SK-N-SH (cell line): Measurements from ENCODE around the gene ETS1.

Experiments
- CTCF ChIP-seq: fragments of 200-600 bp; sonication (generic); IDR thresholded peaks from 2 replicates; pipeline ENCODE4 v1.6.1; 2017; ENCODE audit warnings: antibody characterized with exemption, mild to moderate bottlenecking, moderate library complexity
- FOXM1 ChIP-seq: IDR thresholded peaks from 2 replicates; pipeline ENCODE4 v1.4.0; 2012; ENCODE audit warnings: low read depth, mild to moderate bottlenecking
- GATA2 ChIP-seq: sonication (generic); formaldehyde crosslinking; IDR thresholded peaks from 2 replicates; pipeline ENCODE4 v1.5.0; 2020; ENCODE audit warnings: mild to moderate bottlenecking, missing genetic modification reagents
- MXI1 ChIP-seq: IDR thresholded peaks from 2 replicates; pipeline ENCODE4 v1.6.1; 2012; ENCODE audit warnings: mild to moderate bottlenecking, low read depth, low read length, improper control_type of control experiment
- NRF1 ChIP-seq: IDR thresholded peaks from 2 replicates; pipeline ENCODE4 v1.6.1; 2012; ENCODE audit warnings: low read depth, mild to moderate bottlenecking, low read length
- POLR2AphosphoS5 ChIP-seq: IDR thresholded peaks from 2 replicates; pipeline ENCODE4 v1.6.1; 2012; ENCODE audit warnings: low read depth, low read length
- RXRA ChIP-seq: IDR thresholded peaks from 2 replicates; pipeline ENCODE4 v1.4.0; 2012; ENCODE audit warnings: low read depth, mild to moderate bottlenecking, borderline replicate concordance
- SIN3A ChIP-seq: IDR thresholded peaks from 2 replicates; pipeline ENCODE4 v1.6.1; 2012; ENCODE audit warnings: low read depth, mild to moderate bottlenecking, low read length, moderate library complexity, borderline replicate concordance
- SMC3 ChIP-seq: IDR thresholded peaks from 2 replicates; pipeline ENCODE4 v1.6.1; 2012; ENCODE audit warnings: low read depth, low read length, improper control_type of control experiment
- TEAD4 ChIP-seq: IDR thresholded peaks from 2 replicates; pipeline ENCODE4 v1.4.0; 2012; ENCODE audit warnings: mild to moderate bottlenecking, borderline replicate concordance; ENCODE audit not compliant: insufficient read depth
- USF2 ChIP-seq: fragments of 150-350 bp; IDR thresholded peaks from 2 replicates; pipeline ENCODE4 v1.6.1; 2017; ENCODE audit warnings: antibody characterized with exemption, low read length, low read depth, borderline replicate concordance
- YY1 ChIP-seq: IDR thresholded peaks from 2 replicates; pipeline ENCODE4 v1.4.0; 2012; ENCODE audit warnings: low read depth, mild to moderate bottlenecking
- ZBTB33 ChIP-seq: IDR thresholded peaks from 2 replicates; pipeline ENCODE4 v1.4.0; 2012; ENCODE audit warnings: low read depth, borderline replicate concordance
- TF ChIP-seq, protein P1 (sequence below): IDR thresholded peaks from 2 replicates; pipeline ENCODE4; 2012

GRCh38 chr11:128565881-128566280, 21.5 kb downstream of the ETS1 start:
- TF ChIP-seq CTCF (no peak), POLR2AphosphoS5 (no peak), USF2 (no peak), SMC3 (no peak), SIN3A (no peak), YY1 (no peak), RXRA (no peak), TEAD4 (no peak), FOXM1 (no peak), NRF1 (no peak), GATA2 (no peak), MXI1 (no peak), ZBTB33 (no peak)
- TF ChIP-seq, protein P1, sequence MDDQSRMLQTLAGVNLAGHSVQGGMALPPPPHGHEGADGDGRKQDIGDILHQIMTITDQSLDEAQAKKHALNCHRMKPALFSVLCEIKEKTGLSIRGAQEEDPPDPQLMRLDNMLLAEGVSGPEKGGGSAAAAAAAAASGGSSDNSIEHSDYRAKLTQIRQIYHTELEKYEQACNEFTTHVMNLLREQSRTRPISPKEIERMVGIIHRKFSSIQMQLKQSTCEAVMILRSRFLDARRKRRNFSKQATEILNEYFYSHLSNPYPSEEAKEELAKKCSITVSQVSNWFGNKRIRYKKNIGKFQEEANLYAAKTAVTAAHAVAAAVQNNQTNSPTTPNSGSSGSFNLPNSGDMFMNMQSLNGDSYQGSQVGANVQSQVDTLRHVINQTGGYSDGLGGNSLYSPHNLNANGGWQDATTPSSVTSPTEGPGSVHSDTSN: no peak
